Fibroblast of lung (primary cell): Measurements from ENCODE around the gene PACRG.

Experiments
- CTCF ChIP-seq, 2 donors: IDR thresholded peaks in 1 of 2; conservative IDR thresholded peaks in 1 of 2; 1 replicate in 1 of 2; 2 replicates in 1 of 2; pipeline ENCODE4 v1.5.1; 2011 to 2012; ENCODE audit warnings: low read length in 2 of 2, control low read depth in 1 of 2, inconsistent platforms in 1 of 2, low read depth in 1 of 2, mild to moderate bottlenecking in 1 of 2
- EZH2 ChIP-seq: IDR thresholded peaks from 2 replicates; pipeline ENCODE4 v1.5.1; 2012; ENCODE audit warnings: low read length, control low read depth, mild to moderate bottlenecking; ENCODE audit errors: missing control alignments

- TF ChIP-seq CTCF (conservative IDR thresholded peaks at IDR 0.05 in 1 of 2, IDR thresholded peaks at IDR 0.05 in 1 of 2; ENCODE audit: low read depth in 1 of 2, low read length in 2 of 2) (no peak), EZH2 (no peak)
These were observed 135.2 kb downstream of the PACRG start for GRCh38 chr6:162862941-162863340.
